SKM-1 treated with dmso at 0.1 percent for 144 hours (cell line): ENCODE results near the gene SCN8A.

Source experiments
- DNase-seq: peaks from one replicate; lab custom pipeline; 2025; ENCODE audit not compliant: unreplicated experiment; lab: John Stamatoyannopoulos, UW

SCN8A gene

GRCh38 chr12:51811203-51812202, 220.5 kb downstream of the SCN8A start:
- no peak for DNase-seq

DNA sequence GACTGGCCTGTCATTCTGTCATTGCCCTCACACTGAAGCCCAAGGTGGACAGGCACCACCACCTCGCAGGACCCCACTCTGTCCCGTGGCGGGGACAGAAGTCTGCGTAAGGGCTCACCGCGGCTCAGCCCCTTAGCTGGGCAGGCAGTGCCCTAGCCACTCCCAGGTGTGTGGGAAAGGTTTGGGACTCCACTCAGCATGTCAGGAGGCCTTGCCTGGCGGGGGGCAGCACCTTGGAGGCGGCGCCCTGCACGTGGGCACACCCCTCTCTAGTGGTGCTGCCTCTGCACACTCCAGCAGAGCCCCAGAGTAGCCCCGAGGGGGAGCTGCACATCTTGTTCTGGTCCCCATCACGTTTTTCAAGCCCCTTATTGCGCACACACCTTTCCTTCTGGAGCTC, 221.8 kb downstream of the SCN8A start:
- DNase-seq: no peak

DNA sequence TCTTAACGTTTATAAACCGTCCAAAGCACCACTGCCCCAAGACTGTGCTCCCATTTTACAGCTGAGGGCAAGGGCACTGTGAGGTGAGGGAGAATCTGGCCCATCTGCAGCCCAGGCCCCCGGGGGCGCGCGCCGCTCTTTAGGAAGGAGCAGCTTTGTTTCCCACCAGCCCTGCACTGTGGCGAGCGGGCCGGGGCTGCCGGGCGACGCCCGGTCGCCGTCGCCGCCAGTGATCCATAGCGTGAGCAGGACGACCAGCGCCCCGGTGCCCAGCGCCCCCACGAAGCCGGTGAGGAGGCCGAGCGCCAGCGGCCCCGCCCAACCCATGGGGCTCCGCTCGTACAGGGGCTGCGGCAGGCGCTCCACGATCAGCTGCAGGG, 222.9 kb downstream of the SCN8A start:
- no peak for DNase-seq

DNA sequence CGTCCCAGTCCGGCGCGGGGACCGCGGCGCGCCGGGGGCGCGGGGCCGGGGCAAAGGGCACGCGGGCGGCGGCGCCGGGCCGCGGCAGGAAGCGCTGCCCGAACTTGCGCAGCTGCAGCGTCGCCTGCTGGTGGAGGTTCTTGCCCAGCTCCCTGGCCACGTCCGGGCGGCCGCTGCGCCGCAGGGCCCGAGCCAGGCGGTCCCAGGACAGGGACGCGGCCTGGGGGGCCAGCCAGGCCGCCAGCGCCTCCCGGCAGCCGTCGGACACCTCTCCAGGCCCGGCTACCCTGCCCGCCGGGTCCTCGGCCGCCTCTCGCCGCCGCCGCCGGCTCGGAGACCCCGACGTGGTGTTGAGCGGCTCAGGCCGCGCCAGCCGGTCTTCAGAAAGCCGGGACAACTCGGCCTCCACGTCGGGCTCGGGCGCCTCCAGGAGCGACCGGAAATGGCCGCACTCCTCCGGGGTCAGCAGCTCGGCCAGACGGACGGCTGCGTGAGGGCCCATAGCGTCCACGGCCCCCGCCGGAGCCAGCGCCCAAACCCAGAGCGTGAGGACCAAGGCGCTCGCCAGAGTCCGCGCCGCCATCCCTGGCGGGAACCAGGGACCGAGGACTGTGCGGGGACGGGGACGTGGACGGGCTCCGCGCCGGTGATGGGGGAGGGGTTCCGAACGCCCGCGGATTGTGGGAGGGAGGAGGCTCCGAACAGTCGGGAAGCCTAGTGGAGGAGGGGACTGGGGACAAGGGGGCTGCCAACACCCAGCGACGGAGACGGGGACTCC, 223.5 kb downstream of the SCN8A start:
- DNase-seq: peak; percentile 15

- no peak for DNase-seq
These were observed 224.5 kb downstream of the SCN8A start for GRCh38 chr12:51815571-51815970.

GRCh38 chr12:51817027-51817953, 226.3 kb downstream of the SCN8A start:
- no peak for DNase-seq

- DNase-seq: no peak
These were observed 227.1 kb downstream of the SCN8A start for GRCh38 chr12:51818086-51818485.

- no peak for DNase-seq
These were observed 227.7 kb downstream of the SCN8A start for GRCh38 chr12:51818566-51819300.

GRCh38 chr12:51819736-51820525, 228.9 kb downstream of the SCN8A start:
- DNase-seq: no peak

DNA sequence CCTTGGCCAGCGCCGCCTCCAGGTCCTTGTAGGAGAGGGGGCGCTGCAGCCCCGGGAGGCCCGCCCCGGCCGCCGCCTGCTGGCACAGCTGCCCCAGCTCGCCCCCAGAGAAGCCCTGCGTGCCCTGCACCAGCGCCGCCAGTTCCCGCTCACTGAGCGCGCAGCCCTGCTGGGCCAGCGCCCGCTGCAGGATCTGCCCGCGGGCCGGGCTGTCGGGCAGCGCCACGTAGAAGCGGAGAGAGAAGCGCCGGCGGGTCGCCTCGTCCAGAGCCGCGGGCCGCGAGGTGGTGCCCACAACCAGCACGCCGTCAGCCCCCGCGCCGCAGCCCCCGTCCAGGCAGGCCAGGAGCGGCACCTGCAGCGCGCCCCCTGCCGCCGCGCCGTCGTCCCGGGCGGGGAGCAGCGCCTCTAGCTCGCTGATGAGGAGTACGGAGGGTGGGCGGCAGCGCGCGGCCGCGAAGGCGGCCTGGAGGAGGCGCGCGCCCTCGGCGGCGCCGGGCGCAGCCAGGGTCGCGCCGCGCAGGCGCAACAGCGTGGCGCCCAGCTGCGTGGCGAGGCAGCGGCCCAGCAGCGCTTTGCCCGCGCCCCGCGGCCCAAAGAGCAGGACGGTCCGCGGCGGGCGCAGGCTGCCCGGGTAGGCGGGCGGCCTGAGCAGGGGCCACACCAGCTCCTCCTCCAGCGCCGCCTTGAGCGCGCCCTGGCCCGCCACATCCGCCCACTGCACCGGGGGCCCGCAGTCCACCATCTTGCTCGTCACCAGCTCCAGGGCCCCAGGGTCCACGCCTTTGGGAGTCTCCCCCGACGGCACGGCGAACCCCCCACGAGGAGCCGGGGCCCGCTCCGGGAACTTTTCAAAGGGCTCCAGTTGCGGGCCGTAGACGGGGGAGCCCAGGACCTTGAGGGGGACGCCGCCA, 229.8 kb downstream of the SCN8A start:
- peak; percentile 31 for DNase-seq

GRCh38 chr12:51821440-51822260, 230.6 kb downstream of the SCN8A start:
- no peak for DNase-seq

GRCh38 chr12:51822261-51822616, 231.2 kb downstream of the SCN8A start:
- DNase-seq: no peak

DNA sequence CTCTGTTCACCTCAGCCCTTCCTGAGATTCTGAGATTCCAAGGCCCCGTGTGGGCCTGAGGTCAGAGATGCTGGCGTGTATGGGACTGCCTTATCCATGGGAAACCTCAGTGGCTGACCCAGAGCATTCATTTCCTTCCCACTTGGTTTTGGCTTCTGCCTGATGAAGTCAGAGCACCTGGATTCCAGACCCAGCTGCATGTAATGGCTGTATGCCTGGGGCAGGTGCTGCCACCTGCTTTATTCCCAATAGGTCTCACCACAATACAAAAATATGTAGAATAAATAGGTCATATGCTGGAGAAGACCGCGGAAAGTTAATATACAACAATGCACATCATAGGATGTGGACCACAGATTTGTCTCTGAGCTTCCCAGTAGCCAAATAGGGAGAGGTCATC, 231.9 kb downstream of the SCN8A start:
- no peak for DNase-seq

DNA sequence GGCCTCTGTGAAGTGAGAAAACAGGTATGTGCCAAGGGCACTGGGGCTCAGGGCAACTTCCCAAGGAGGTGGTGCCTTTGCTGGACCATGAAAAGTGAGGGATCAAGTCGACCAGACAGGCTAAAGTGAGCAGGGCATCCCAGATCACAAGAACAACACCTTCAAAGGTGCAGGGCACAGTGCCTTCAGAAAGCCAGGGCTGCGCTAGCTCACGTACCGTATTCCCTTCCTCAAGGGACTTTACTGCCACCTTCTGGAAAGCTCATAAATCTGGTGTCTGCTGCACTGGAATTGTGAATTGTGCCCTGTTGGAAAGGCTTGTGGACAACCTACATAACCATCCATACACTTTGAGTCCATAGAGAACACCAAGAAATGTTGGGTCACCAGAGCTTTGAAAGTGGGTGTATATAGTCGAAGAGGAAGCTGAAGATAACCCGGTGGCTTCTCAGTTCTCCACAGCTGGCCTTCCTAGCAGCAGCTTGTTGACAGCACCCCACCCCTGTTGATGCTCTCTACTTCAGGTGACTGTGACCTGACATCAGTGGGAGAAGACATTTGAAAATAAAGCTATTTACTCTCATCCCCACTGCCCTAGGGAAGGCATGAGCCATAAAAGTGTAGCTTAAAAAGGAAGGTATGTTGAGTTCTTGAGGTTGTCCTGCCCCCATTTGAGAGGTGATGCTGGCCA, 233.0 kb downstream of the SCN8A start:
- peak; percentile 24 for DNase-seq

DNA sequence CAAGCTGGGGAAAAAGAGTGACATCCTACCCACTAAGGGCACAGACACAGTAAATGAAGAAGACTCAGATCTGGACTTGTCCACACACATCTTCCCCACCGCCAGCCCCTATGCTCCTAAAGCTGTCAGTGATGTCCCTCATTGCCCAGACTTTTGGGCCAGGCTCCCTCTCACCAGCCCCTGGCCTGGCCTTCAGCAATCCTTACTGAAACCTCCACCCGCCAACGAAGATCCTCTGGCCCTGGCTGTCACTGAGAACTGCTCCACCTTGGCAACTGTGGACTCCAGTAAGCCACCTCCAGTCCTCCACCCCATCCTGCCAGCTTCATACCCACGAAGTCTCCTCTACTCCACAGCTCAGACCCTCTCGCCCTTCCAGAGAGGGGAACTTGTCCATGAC, 234.2 kb downstream of the SCN8A start:
- DNase-seq: no peak

- no peak for DNase-seq
These were observed 235.8 kb downstream of the SCN8A start for GRCh38 chr12:51826881-51827280.
